Calu3 (cell line): ENCODE measurements around the gene GJC1. TPM values are rescaled to one million over a fixed set of nuclear protein-coding genes. Genes with fewer than 3 reads are reported as not detected.

Experiments
- BruUV-seq: library from RNA; stranded (reverse); fragments of 400-500 nt; replicated peaks from 2 replicates; lab custom pipeline; 2021; lab: Mats Ljungman, UMichigan
- CTCF ChIA-PET: fragments of 300-600 bp; sonication (Branson Sonifier 250); formaldehyde crosslinking; loops from one replicate; lab custom pipeline; 2022; ENCODE audit warnings: antibody characterized with exemption; lab: Charles Lee
- DNase-seq: peaks from one replicate; pipeline ENCODE4 v3.0.0; 2022
- H3K27ac Mint-ChIP-seq: one replicate; pipeline ENCODE4 v1.8.0; 2022; ENCODE audit warnings: mixed read lengths; ENCODE audit not compliant: unreplicated experiment
- H3K27me3 Mint-ChIP-seq: one replicate; pipeline ENCODE4 v1.8.0; 2022; ENCODE audit warnings: mixed read lengths; ENCODE audit not compliant: unreplicated experiment
- H3K36me3 Mint-ChIP-seq: one replicate; pipeline ENCODE4 v1.8.0; 2022; ENCODE audit warnings: mild to moderate bottlenecking, moderate library complexity, mixed read lengths; ENCODE audit not compliant: insufficient read depth, unreplicated experiment
- H3K4me1 Mint-ChIP-seq: one replicate; pipeline ENCODE4 v1.8.0; 2022; ENCODE audit warnings: mild to moderate bottlenecking, low read depth, mixed read lengths; ENCODE audit not compliant: unreplicated experiment
- H3K4me3 Mint-ChIP-seq: one replicate; pipeline ENCODE4 v1.8.0; 2022; ENCODE audit warnings: mild to moderate bottlenecking, low read depth, moderate library complexity, mixed read lengths; ENCODE audit not compliant: unreplicated experiment
- H3K9me3 Mint-ChIP-seq: one replicate; pipeline ENCODE4 v1.8.0; 2022; ENCODE audit warnings: low read depth, mixed read lengths; ENCODE audit not compliant: unreplicated experiment
- CTCF ChIP-seq: fragments of 200-600 bp; IDR thresholded peaks from one replicate; pipeline ENCODE4 v1.8.0; 2022; ENCODE audit warnings: antibody characterized with exemption; ENCODE audit not compliant: unreplicated experiment
- intact Hi-C: fragments of 100-400 bp; cut with micrococcal nuclease; formaldehyde crosslinking; loops from one replicate; pipeline ENCODE4 v1.10.0; 2022; ENCODE audit not compliant: unreplicated experiment
- total RNA-seq: library from RNA; stranded (reverse); gene quantifications from 2 replicates; pipeline ENCODE4 v1.2.3, GENCODE V29; 2022

GJC1 gene
- total RNA-seq, 1 experiment from 2014 or later = 114 TPM

DNA sequence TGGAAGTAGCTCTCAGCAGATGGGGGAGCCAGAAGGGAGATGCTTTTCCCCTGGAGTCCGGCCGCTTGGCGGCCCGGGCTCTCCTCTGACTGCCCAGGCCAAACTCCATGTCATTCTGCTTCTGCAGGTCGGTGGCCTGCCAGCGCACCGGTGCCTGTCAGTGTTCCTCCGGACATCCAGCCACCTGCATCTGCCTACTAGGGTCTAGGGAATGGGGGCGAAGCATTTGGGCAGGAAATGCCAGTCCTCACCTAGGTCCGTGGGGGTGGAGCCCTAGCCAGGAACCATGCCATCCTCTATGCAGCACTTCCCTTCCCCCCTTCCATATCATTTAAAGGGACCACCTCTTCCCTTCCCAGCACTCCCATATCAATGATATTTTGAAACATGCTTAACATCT lies 34.2 kb downstream of the GJC1 start:
- H3K27ac Mint-ChIP-seq = no peak overlapping the region
- intact Hi-C loops = no loop called here
- CTCF ChIA-PET = interaction anchor here (1.4 kb wide), 1 partner anchor 13 kb away, joined by 3 read pairs; no protein-coding TSS in a partner anchor

DNA sequence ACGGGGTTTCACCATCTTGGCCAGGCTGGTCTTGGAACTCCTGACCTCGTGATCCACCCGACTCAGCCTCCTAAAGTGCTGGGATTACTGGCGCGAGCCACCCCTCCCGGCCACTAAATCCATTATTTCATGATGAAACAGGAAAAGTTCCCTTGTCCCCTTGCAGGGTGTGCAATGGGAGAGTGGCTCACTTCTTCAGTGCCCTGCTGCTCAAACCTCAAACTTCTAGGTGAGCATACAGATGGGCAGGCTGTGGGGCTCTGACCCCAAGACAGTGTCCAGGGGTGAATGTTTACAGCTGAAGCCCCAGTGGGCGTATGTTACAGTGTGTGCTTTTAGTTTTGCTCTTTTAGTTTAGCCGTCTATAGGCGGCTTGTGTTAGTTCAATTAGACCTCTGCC lies 34.7 kb downstream of the GJC1 start:
- peak overlapping the region; percentile 23 for H3K27ac Mint-ChIP-seq
- CTCF ChIA-PET = interaction anchor here (1.4 to 1.5 kb wide), 2 partner anchors 13 to 89 kb away, joined by 3 read pairs; no protein-coding TSS in a partner anchor

More for the DNA sequence above, 34.2 kb downstream of the GJC1 start:
- no peaks in the 10 kb centered on the region for H3K9me3 Mint-ChIP-seq
- no peak overlapping the region for H3K4me3 Mint-ChIP-seq
- no peaks in the 10 kb centered on the region for H3K27me3 Mint-ChIP-seq
- no peak for TF ChIP-seq CTCF
- DNase-seq = no peak
- no TSS peak for BruUV-seq
- peaks cover 48% of the 10 kb centered on the region for H3K36me3 Mint-ChIP-seq
- peaks cover 22% of the 10 kb centered on the region for H3K4me1 Mint-ChIP-seq

GRCh38 chr17:44794851-44795413 lies 35.2 kb downstream of the GJC1 start:
- Mint-ChIP-seq H3K27me3 (no peaks in the 10 kb centered on the region), H3K4me3 (no peak overlapping the region), H3K27ac (peak overlapping the region; percentile 23), H3K9me3 (no peaks in the 10 kb centered on the region), H3K4me1 (peaks cover 22% of the 10 kb centered on the region), H3K36me3 (peaks cover 43% of the 10 kb centered on the region)
- intact Hi-C loops = no loop called here
- TF ChIP-seq CTCF = no peak
- DNase-seq = no peak
- BruUV-seq = no TSS peak
- CTCF ChIA-PET = interaction anchor here (0.5 to 1.5 kb wide), 4 partner anchors 14 to 90 kb away, joined by 3 to 8 read pairs (median 3); partner anchors contain the start of gene DBF4B

More for the DNA sequence above, 34.7 kb downstream of the GJC1 start:
- H3K9me3 Mint-ChIP-seq = no peaks in the 10 kb centered on the region
- peaks cover 22% of the 10 kb centered on the region for H3K4me1 Mint-ChIP-seq
- no peaks in the 10 kb centered on the region for H3K27me3 Mint-ChIP-seq
- H3K36me3 Mint-ChIP-seq = peaks cover 44% of the 10 kb centered on the region
- H3K4me3 Mint-ChIP-seq = no peak overlapping the region
- BruUV-seq = no TSS peak
- intact Hi-C loops = no loop called here
- no peak for DNase-seq
- TF ChIP-seq CTCF = no peak

DNA sequence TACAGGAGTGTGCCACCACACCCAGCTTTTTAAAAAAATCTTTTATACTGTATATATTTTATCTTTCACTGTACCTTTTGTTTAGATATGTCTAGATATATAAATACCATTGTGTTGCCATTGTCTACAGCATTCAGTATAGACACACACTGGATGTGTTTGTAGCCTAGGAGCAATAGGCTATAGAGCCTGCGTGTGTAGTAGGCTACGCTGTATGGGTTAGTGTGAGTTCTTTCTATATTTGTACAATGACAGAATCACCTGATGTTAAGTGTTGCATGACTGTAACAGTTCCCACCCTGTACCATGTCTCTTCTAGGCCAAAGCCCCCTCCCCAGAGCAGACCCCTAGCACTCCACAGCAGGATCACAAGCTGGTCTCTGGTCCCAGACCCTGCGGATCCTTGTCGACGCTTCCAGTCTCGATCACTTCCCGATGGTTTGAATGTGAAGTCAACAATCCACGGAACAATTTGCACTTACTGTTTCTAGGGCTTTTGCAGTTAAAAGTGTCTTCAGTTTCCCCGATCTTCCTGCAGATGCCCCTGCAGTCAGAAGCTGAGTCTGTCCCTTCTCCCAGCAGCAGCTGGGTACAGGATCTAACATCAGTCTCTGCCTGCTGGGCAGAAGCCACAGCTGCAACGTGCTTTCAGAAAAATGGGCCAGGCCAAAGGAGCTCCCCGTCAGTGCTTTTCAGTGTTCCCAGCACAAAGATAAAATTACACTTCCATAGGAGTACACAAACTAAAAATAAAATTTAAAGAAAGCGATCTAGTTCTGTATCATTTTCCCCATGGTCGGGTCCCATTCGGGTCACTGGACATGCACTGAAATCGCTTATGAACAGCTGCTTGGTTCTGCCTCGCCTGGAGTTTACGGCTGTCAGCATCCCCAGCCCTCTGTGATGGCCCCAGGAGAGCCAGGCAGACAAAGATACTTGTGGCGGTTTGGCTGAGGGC lies 35.9 kb downstream of the GJC1 start:
- no peak for TF ChIP-seq CTCF
- DNase-seq = no peak
- Mint-ChIP-seq H3K36me3 (peaks cover 42% of the 10 kb centered on the region), H3K27me3 (no peaks in the 10 kb centered on the region), H3K4me1 (peaks cover 22% of the 10 kb centered on the region), H3K4me3 (no peak overlapping the region), H3K9me3 (no peaks in the 10 kb centered on the region), H3K27ac (peak overlapping the region; percentile 23)
- CTCF ChIA-PET = interaction anchor here (0.5 to 1.5 kb wide), 3 partner anchors 13 to 90 kb away, joined by 3 to 8 read pairs (median 3); partner anchors contain the start of gene DBF4B
- TSS peak; percentile 6 for BruUV-seq
- intact Hi-C loops = no loop called here
